NCI-H1048 (cell line): ENCODE measurements around the gene EIF5.

ENCODE experiments used
- DNase-seq: peaks from one replicate; lab custom pipeline; 2025; lab: John Stamatoyannopoulos, UW

Gene EIF5

GRCh38 chr14:103333754-103334643, at the start of gene EIF5:
Gene EIF5, plus strand, starts transcription at chr14:103334237. Its CDS starts 1,624 bp downstream, at chr14:103335861.
- DNase-seq: peak; percentile 91

GRCh38 chr14:103284574-103285467, 49.2 kb upstream of the EIF5 start:
- no peak for DNase-seq

- no peak for DNase-seq
Measured at GRCh38 chr14:103286460-103286859, 47.6 kb upstream of the EIF5 start.

- DNase-seq: no peak
Measured at GRCh38 chr14:103286968-103287850, 46.8 kb upstream of the EIF5 start.

- DNase-seq: no peak
Measured at GRCh38 chr14:103288076-103288766, 45.8 kb upstream of the EIF5 start.

- no peak for DNase-seq
Measured at GRCh38 chr14:103290056-103290455, 44.0 kb upstream of the EIF5 start.

GRCh38 chr14:103290494-103290893, 43.5 kb upstream of the EIF5 start:
- DNase-seq: no peak

- DNase-seq: no peak
Measured at GRCh38 chr14:103290961-103291360, 43.1 kb upstream of the EIF5 start.

GRCh38 chr14:103292426-103293374, 41.3 kb upstream of the EIF5 start:
- peak; percentile 27 for DNase-seq

GRCh38 chr14:103293465-103293864, 40.6 kb upstream of the EIF5 start:
- no peak for DNase-seq

GRCh38 chr14:103294091-103294490, 39.9 kb upstream of the EIF5 start:
- DNase-seq: no peak

- no peak for DNase-seq
Measured at GRCh38 chr14:103296007-103296406, 38.0 kb upstream of the EIF5 start.

GRCh38 chr14:103296987-103297386, 37.0 kb upstream of the EIF5 start:
- no peak for DNase-seq

GRCh38 chr14:103298620-103299019, 35.4 kb upstream of the EIF5 start:
- no peak for DNase-seq

- DNase-seq: no peak
Measured at GRCh38 chr14:103301512-103302354, 32.3 kb upstream of the EIF5 start.

GRCh38 chr14:103302966-103303365, 31.1 kb upstream of the EIF5 start:
- no peak for DNase-seq

- DNase-seq: no peak
Measured at GRCh38 chr14:103304706-103305105, 29.3 kb upstream of the EIF5 start.

- DNase-seq: no peak
Measured at GRCh38 chr14:103308717-103309616, 25.1 kb upstream of the EIF5 start.
